Hepatocyte (in vitro differentiated cells): ENCODE results near the gene CHCHD10.

Experiments used
- EZH2phosphoT487 ChIP-seq: fragments of 200-600 bp; sonication (generic); IDR thresholded peaks from one replicate; pipeline ENCODE4 v1.6.1; 2018; ENCODE audit warnings: antibody characterized with exemption, mild to moderate bottlenecking, low read depth, moderate library complexity; ENCODE audit not compliant: unreplicated experiment, severe bottlenecking
- TF ChIP-seq, protein P1 (sequence below): fragments of 200-600 bp; sonication (generic); IDR thresholded peaks from 2 replicates; pipeline ENCODE4 v1.5.1; 2016; ENCODE audit warnings: antibody characterized with exemption, mild to moderate bottlenecking; ENCODE audit not compliant: poor library complexity

- TF ChIP-seq EZH2phosphoT487, result no peak
- TF ChIP-seq, protein P1, sequence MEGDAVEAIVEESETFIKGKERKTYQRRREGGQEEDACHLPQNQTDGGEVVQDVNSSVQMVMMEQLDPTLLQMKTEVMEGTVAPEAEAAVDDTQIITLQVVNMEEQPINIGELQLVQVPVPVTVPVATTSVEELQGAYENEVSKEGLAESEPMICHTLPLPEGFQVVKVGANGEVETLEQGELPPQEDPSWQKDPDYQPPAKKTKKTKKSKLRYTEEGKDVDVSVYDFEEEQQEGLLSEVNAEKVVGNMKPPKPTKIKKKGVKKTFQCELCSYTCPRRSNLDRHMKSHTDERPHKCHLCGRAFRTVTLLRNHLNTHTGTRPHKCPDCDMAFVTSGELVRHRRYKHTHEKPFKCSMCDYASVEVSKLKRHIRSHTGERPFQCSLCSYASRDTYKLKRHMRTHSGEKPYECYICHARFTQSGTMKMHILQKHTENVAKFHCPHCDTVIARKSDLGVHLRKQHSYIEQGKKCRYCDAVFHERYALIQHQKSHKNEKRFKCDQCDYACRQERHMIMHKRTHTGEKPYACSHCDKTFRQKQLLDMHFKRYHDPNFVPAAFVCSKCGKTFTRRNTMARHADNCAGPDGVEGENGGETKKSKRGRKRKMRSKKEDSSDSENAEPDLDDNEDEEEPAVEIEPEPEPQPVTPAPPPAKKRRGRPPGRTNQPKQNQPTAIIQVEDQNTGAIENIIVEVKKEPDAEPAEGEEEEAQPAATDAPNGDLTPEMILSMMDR, result no peak
Measured at GRCh38 chr22:23781065-23781464, 13.3 kb upstream of the CHCHD10 start.
